Inferior parietal cortex (tissue), 1 donor: Measurements from ENCODE around the gene INTS1.

Experiments
- DNase-seq: peaks from one replicate; pipeline ENCODE4 v3.0.0-alpha.2; 2016; ENCODE audit errors: extremely low spot score

Gene INTS1

GRCh38 chr7:1541431-1542162 lies 37.4 kb upstream of the INTS1 start:
- no peak for DNase-seq

GRCh38 chr7:1540776-1541271 lies 36.6 kb upstream of the INTS1 start:
- no peak for DNase-seq

GRCh38 chr7:1539882-1540775 lies 35.9 kb upstream of the INTS1 start:
- no peak for DNase-seq

GRCh38 chr7:1539181-1539881 lies 35.1 kb upstream of the INTS1 start:
- DNase-seq: no peak

- no peak for DNase-seq
Observed at GRCh38 chr7:1538544-1539180, 34.5 kb upstream of the INTS1 start.

- DNase-seq: peak; percentile 82
Observed at GRCh38 chr7:1537535-1538412, 33.6 kb upstream of the INTS1 start.

GRCh38 chr7:1536743-1537534 lies 32.8 kb upstream of the INTS1 start:
- DNase-seq: peak; percentile 43

GRCh38 chr7:1536455-1536742 lies 32.2 kb upstream of the INTS1 start:
- DNase-seq: no peak

GRCh38 chr7:1535701-1536454 lies 31.7 kb upstream of the INTS1 start:
- no peak for DNase-seq

- DNase-seq: no peak
Observed at GRCh38 chr7:1535100-1535458, 30.9 kb upstream of the INTS1 start.

GRCh38 chr7:1534330-1535099 lies 30.3 kb upstream of the INTS1 start:
- no peak for DNase-seq

GRCh38 chr7:1533547-1534329 lies 29.5 kb upstream of the INTS1 start:
- DNase-seq: no peak

- no peak for DNase-seq
Observed at GRCh38 chr7:1533255-1533546, 29.0 kb upstream of the INTS1 start.

- peak; percentile 55 for DNase-seq
Observed at GRCh38 chr7:1532456-1533254, 28.5 kb upstream of the INTS1 start.

GRCh38 chr7:1531979-1532455 lies 27.8 kb upstream of the INTS1 start:
- no peak for DNase-seq

- DNase-seq: no peak
Observed at GRCh38 chr7:1531263-1531978, 27.2 kb upstream of the INTS1 start.

- no peak for DNase-seq
Observed at GRCh38 chr7:1530946-1531262, 26.7 kb upstream of the INTS1 start.
